Keratinocyte (primary cell): ENCODE data around the gene SUMO4.

Source experiments
- CTCF ChIP-seq, 3 experiments: IDR thresholded peaks in 1 of 3; conservative IDR thresholded peaks in 1 of 3; optimal IDR thresholded peaks in 1 of 3; 2 replicates in 2 of 3; 3 replicates in 1 of 3; pipeline versions ENCODE3 to v1.5.1; 2011; ENCODE audit warnings: low read length in 3 of 3, mild to moderate bottlenecking in 3 of 3, moderate library complexity in 2 of 3, control low read depth in 1 of 3, inconsistent platforms in 1 of 3; ENCODE audit not compliant: insufficient read depth in 2 of 3; ENCODE audit errors: extremely low read depth in 1 of 3
- EZH2 ChIP-seq: IDR thresholded peaks from one replicate; pipeline ENCODE4 v1.6.1; 2012; ENCODE audit warnings: inconsistent platforms, mild to moderate bottlenecking, low read length, moderate library complexity

DNA sequence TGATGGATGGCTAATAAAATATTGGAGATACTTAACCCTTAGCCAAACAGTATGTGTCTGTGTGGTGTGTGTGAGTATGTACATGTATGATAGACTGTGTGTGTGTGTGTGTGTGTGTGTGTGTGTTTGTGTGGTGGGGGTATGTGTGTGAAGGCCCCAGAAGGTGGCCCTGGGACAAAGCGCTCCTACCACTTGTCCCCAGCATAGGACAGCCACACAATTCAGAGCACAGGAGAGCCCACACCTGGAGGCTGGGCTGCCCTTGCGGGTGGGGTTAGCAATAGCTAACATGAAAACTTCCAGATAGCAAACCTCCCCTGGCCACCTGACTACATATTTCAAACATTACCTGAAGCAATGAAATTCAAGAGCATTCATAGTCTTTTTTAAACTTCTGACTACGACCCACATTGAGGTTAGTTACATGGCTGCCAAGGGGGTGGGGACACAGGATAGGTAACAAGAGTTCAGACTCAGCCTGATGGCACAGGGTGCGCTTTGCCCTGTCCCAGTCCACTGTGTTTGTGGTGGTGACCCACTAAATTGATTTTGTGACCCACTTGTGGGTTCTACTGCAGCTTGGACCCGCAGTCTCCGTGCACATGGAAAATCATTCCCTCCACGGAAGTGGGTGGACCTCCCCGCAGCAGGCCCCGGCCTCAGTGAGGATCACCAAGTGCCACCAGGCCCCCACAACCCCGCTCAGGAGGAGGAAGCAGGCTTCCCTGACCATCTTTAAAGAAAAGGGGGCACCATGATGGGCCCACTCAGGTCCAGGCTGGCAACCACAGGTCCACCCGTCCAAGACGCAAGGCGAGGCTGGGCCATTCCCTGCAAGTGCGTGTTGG is 50.0 kb downstream of the SUMO4 start:
- TF ChIP-seq CTCF (optimal IDR thresholded peaks at IDR 0.05 in 1 of 3, IDR thresholded peaks at IDR 0.05 in 1 of 3, conservative IDR thresholded peaks at IDR 0.05 in 1 of 3; ENCODE audit: extremely low read depth in 1 of 3, insufficient read depth in 2 of 3, low read length in 3 of 3), result no peak
- no peak for TF ChIP-seq EZH2
